ENCODE results near the gene LTBP2.
A peak's percentile ranks its signal among the peaks of the same experiment; 100 is the strongest.

The LTBP2 gene

GRCh38 chr14:74610866-74611649 lies 979 bp downstream of the LTBP2 start:
- DNase-seq = no peak

- no peak for DNase-seq
Measured at GRCh38 chr14:74610199-74610865, 1.7 kb downstream of the LTBP2 start.

- no peak for DNase-seq
Measured at GRCh38 chr14:74609721-74610120, 2.3 kb downstream of the LTBP2 start.

GRCh38 chr14:74608959-74609611 lies 3.0 kb downstream of the LTBP2 start:
- DNase-seq = peak; percentile 82 to 83

- DNase-seq = no peak
Measured at GRCh38 chr14:74606727-74607126, 5.3 kb downstream of the LTBP2 start.

- no peak for DNase-seq
Measured at GRCh38 chr14:74605531-74606223, 6.4 kb downstream of the LTBP2 start.

DNA sequence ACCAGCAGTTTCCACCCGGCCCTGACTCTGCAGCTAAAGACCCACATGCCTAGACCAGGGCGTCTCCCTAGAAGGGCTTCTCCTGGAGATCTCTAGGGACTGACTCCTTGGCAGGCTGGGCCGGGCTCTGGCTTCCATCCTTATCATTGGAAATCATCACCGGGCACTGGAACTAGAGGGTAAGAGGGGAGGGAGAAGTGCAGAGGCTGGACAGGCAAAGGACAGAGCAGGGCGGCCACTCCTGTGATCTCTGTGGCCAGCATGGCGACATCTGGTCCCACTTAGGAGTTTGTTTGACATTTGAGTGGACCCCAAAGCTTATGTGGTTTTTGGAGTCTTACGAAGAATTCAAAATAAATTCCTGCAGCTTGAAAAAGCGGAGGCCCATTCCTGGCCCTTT lies 7.1 kb downstream of the LTBP2 start:
- DNase-seq = no peak

GRCh38 chr14:74604157-74604556 lies 7.9 kb downstream of the LTBP2 start:
- no peak for DNase-seq

DNA sequence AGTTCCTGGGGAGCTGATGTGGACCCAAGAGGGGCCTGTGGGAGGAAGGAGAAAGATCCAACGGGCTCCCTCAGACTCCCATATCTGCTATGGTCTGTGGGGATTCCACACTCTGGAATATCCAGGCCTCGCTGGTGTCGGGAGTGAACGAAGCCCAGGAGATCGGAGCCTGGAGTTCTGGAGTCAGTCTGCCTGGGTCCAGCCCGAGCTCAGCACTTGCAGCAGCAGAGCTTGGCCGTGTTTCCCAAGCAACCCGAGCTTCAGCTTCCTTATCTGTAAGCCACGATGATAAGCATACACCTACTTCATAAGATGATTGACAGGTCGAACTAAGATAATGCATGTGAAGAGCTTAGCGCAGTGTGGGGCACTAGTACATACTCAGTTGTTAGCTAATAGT lies 10.1 kb downstream of the LTBP2 start:
- no peak for DNase-seq

DNA sequence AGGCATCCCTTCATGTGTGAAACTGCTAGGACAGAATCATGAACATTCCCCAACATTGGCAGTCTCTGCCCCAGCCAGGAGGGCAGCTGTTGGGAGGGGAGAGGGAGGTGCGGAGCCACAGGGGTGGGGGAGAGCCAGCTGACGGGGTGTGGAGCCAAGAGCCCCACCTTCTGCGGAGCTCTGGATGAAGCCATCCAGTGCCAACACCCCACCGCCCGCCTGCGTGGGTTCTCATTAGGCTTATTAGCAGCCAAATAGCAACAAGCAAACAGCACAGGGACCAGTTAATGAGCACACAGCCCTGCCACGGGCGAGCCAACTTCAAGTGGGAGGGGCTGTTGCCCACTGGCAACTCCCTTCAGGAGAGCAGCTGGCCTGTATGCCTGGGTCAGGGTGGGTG lies 12.1 kb downstream of the LTBP2 start:
- no peak for DNase-seq

DNA sequence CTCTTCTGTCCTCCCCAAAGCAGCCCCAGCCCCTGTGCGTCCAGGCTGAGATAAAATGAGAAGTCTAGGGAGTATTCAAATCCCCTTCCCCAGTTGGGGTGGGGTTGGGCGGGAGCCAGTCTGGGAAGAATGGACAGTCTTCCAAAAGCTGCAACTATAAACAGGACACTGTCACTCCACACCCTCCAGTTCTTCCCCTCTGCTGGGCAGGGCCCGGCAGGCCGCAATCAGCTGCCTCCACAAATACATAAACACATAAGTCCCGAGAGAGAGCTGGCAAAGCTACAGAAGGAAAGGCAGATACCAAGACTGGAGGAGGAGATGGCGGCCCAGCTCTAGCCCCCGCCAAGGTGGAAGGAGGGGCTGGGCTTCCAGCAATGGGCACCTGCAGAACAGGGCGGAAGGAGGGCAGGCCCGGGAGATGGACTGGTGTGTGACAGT lies 12.7 kb downstream of the LTBP2 start:
- DNase-seq = no peak

DNA sequence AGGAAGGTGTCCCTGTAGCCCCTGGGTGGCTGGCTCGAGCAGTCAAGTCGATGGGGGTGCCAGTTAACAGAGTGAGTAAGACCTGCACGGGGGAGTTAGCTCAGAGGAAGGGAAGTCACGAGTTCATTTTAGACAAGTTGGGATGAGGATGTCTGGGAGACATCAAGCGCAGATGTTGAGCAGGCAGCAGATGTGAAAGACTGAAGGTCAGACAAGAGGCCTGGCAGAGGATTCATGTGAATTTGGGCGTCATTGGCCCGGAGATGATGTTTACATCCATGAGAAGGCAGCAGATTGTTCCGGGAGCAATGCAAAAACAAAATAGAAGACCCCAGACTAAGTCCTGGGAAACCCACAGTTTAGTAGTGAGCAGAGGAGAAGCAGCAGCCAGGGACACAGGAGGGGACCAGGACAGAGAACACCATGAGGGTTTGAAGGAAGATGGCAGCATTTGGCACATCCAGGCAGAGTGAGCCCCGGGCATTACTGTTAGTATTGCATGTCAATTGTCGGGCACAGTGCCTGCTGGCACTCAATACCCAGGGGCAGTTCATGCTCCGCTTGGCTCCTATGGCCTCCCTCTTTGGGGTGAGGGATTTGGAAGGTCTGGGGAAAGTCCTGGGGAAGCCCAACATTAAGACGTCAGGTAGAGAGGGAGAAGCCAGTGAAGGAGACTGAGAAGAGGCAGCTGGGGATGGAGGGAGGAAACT lies 15.1 kb downstream of the LTBP2 start:
- no peak for DNase-seq

DNA sequence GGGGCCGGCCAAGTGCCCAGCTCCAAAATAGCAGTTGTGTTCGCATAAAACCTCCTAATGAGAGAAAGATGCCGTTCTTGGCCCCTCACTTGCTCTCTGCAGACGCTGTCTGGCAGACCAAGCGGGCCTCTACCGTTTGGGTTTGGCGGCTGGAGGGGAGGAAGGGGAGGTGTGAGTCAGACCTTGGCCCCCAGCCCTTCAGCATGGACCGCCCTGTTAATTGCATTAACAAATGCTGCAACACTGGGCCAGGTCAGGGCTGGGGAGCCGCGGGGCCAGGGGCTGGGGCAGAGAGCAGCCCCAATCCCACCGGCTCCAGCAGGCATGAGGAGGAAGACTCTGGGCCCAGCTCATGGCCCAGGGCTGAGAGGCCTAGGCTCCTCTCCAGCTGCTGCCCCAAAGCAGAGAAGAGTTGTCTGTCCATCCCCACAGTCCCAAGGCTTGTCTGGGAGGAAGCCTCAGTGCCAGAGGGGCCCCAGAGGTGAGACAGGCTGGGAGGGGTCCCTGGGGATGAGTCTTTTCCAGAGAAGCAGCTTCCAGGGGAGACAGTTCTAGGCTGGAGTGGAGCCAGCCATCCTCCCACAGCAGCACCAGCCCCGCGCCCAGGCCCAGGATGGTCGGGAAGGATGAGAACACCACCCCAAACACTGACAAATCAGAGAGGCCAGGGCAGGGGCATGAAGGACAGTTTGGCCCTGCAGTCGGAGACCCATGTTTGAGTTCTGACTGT lies 16.9 kb downstream of the LTBP2 start:
- DNase-seq = no peak

DNA sequence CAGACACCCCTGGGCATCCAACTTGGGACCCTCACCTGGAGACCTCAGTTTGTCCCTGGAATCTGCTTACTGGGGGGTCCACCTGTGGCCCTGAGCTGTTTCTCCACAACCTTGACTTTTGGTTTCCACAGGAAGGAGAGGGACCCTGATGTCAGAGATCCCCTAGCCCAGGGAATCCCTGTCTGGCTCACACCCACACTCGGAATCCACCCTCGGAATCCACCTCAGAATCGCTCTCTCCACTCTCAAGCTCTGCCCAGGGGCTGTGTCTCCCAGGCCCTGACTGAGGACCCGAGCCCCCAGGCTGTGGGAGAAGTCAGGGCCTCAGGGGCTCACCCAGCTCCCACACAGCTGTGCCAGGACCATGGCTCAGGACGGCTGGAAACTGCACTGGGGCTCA lies 17.4 kb downstream of the LTBP2 start:
- no peak for DNase-seq

DNA sequence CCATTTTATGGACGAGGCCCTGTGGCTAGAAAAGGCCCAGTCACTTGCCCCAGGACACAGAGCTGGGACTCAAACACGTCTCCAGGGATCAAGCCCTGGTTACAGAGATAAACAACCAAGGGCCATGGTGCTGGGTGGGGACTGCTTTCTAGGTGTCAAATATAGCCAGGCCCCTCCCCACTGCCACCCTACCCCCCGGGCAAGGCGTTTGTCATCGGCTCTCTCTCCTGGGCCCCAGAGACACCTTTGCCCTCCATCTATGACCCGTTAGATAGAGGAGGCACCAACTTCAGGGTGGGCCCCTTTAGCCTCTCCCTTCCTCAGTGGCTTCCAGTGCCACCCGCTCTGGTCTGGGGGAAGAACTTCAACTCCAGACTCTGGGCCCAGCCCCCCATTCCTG lies 18.0 kb downstream of the LTBP2 start:
- no peak for DNase-seq

- no peak for DNase-seq
Measured at GRCh38 chr14:74593241-74593953, 18.6 kb downstream of the LTBP2 start.

DNA sequence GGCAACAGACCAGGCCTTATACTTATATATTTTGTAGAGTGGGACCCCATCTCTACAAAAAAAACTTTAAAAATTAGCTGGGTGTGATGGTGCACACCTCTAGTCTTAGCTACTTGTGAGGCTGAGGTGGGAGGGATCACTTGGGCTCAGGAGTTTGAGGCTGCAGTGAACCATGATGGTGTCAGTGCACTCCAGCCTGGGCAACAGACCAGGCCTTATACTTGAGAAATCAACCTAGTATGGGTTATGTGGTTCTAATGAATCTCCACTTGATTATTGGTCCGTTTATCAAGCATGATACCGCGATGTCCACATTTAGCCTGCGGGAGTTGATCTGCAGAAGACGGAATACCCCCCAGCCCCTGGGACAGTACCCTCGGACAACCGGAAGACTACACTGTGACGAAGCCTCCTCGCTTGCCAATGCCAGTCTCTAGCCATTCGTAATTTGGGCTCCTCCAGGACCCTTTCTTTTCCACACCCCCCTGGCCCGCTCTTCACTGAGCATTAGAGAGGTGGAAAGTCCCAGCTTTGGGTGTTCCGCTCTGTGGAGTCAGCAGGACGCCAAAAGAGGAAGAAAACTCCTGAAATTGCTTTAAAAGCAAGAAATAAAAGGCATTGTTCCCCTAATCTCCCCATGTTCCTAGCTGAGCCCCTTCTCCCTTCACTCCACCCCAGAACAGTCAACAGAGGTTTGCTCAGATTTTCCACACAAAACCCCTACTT lies 19.4 kb downstream of the LTBP2 start:
- no peak for DNase-seq

DNA sequence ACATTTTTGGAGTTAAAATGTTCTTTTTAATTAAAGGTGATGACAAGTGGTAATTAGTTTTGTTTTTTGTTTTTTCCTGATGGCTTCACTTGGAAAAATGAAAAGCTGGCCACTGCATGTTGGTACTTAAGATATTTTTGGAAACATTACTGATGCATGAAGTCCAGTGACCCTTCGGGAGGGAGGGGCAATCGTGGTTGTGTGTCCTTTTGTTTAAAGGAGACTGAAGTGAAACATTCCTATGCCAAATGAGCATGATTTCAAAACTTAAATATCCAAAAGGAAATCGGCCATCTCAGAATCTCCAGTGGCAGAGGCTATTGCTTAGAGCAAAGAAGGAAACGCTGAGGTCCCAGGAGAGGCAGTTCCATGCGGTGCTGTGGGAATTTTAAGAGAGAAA lies 20.1 kb downstream of the LTBP2 start:
- no peak for DNase-seq

- no peak for DNase-seq
Measured at GRCh38 chr14:74591394-74591793, 20.6 kb downstream of the LTBP2 start.

GRCh38 chr14:74589291-74589879 lies 22.7 kb downstream of the LTBP2 start:
- DNase-seq = no peak

All from Kasumi-1 (cell line).